ENCODE measurements around the gene ATP6V1G1.

GRCh38 chr9:114638404-114638803, 50.8 kb downstream of the ATP6V1G1 start:
- TF ChIP-seq CTCF (IDR thresholded peaks at IDR 0.05), result no peak
- TF ChIP-seq EP300 (IDR thresholded peaks at IDR 0.05), result no peak

All from gastroesophageal sphincter (tissue), 3 donors.